Transverse colon (tissue), 4 donors: Measurements from ENCODE around the gene CTAGE1. TPM values are rescaled to one million over a fixed set of nuclear protein-coding genes. Genes with fewer than 3 reads are reported as not detected.

Experiments used
- DNase-seq: peaks from one replicate; pipeline ENCODE4 v3.0.0-alpha.2; 2019
- H3K27ac ChIP-seq, 4 donors: fragments of 200-600 bp; sonication (generic); 2 replicates each; pipeline ENCODE4 v1.5.1; 2016 to 2018; ENCODE audit warnings: inconsistent platforms in 4 of 4
- H3K27me3 ChIP-seq: fragments of 200-600 bp; sonication (generic); 2 replicates; pipeline ENCODE4 v1.5.1; 2017; ENCODE audit warnings: inconsistent platforms
- H3K36me3 ChIP-seq, 4 donors: fragments of 200-600 bp; sonication (generic); 2 replicates each; pipeline ENCODE4 v1.5.1; 2017 to 2019; ENCODE audit warnings: inconsistent platforms in 4 of 4
- H3K4me1 ChIP-seq, 4 donors: fragments of 200-600 bp; sonication (generic); 2 replicates each; pipeline ENCODE4 v1.5.1; 2017 to 2020; ENCODE audit warnings: inconsistent platforms in 4 of 4
- H3K4me3 ChIP-seq, 4 donors: fragments of 200-600 bp; sonication (generic); 1 replicate in 1 of 4; 2 replicates in 3 of 4; pipeline versions ENCODE4 v1.5.1 to v1.6.1; 2017 to 2019; ENCODE audit warnings: inconsistent platforms in 4 of 4
- H3K9me3 ChIP-seq, 2 donors: fragments of 200-600 bp; sonication (generic); 2 replicates each; pipeline ENCODE4 v1.5.1; 2017 to 2019; ENCODE audit warnings: inconsistent platforms in 2 of 2
- EP300 ChIP-seq: sonication (generic); formaldehyde crosslinking; IDR thresholded peaks from one replicate; pipeline ENCODE4 v1.6.1; 2017; ENCODE audit warnings: antibody characterized with exemption, low read depth
- POLR2A ChIP-seq: fragments of 450-650 bp; IDR thresholded peaks from one replicate; pipeline ENCODE4 v1.6.1; 2016; ENCODE audit warnings: antibody characterized with exemption, mild to moderate bottlenecking, moderate library complexity
- POLR2AphosphoS5 ChIP-seq, 3 donors: sonication (generic); formaldehyde crosslinking; IDR thresholded peaks; one replicate each; pipeline ENCODE4 v1.6.1; 2016; ENCODE audit warnings: antibody characterized with exemption in 3 of 3
- WGBS, 2 donors: methylation state at CpG; one replicate each; pipeline ENCODE4 v1.1.5; 2018; ENCODE audit warnings: low coverage in 1 of 2; 5-methylcytosine and 5-hydroxymethylcytosine counted together
- in situ Hi-C, 4 donors: fragments of 200-750 bp; cut with MboI; loops; one replicate each; pipeline versions ENCODE4 v1.15.0 to v1.15.1; 2017; ENCODE audit warnings: low sequenced_read_pairs in 3 of 4, low pct_ligation_motif_present in 1 of 4, low pct_unique_long_range_greater_than_20kb in 1 of 4
- intact Hi-C: fragments of 100-400 bp; cut with DNase I; formaldehyde crosslinking; loops from one replicate; pipeline ENCODE4 v1.15.1; 2023; ENCODE audit warnings: low total_unique reads
- total RNA-seq, 4 donors: library from RNA; depleted of rRNA; stranded (reverse); fragments of >200 nt; gene quantifications; one replicate each; pipeline ENCODE4 v1.1.0, GENCODE V29; 2016
- TF ChIP-seq, protein P1 (sequence below), 5 experiments: fragments of 200-600 bp in 3 of 5; fragments of 450-650 bp in 2 of 5; sonication (generic) in 3 of 5; IDR thresholded peaks; 1 replicate in 2 of 5; 2 replicates in 3 of 5; pipeline ENCODE4 v1.5.1; 2016 to 2017; ENCODE audit warnings: antibody characterized with exemption in 5 of 5, inconsistent platforms in 3 of 5, mild to moderate bottlenecking in 2 of 5, moderate library complexity in 1 of 5

CTAGE1 gene, protein sequence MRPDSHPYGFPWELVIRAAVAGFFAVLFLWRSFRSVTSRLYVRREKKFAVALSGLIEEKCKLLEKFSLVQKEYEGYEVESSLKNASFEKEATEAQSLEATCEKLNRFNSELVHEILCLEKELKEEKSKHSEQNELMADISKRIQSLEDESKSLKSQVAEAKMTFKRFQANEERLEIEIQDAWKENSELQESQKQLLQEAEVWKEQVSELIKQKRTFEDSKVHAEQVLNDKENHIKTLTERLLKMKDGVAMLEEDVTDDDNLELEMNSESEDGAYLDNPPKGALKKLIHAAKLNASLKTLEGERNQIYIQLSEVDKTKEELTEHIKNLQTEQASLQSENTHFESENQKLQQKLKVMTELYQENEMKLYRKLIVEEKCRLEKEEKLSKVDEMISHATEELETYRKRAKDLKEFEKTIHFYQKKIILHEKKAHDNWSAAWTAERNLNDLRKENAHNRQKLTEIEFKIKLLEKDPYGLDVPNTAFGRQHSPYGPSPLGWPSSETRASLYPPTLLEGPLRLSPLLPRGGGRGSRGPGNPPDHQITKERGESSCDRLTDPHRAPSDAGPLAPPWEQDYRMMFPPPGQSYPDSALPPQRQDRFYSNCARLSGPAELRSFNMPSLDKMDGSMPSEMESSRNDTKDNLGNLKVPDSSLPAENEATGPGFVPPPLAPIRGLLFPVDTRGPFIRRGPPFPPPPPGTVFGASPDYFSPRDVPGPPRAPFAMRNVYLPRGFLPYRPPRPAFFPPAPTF
- total RNA-seq, result not detected

DNA sequence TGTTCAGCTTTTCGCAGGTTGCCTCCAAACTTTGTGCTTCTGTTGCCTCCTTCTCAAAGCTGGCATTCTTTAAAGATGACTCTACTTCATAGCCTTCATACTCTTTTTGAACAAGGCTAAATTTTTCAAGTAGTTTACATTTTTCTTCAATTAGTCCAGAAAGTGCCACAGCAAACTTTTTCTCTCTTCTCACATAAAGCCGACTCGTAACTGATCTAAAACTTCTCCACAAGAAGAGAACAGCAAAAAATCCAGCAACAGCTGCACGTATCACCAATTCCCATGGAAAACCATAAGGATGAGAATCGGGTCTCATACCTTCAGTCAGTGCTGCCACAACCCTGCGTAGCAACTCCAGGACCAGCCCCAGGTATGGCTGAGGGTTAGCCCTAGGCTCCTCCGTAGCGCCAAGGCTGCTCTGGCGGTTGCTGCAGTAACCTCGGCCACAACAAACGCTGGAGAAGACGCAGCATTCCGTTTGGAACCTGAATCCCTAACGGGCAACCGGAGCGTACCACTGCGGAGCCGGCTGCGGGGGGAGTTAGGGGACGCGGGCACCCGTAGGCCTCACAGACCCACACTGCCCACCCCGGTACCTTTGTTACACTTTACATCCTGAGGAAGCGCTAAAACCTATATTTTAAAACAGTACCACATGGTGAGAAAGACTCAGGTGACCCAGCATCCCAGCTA, at the start of gene CTAGE1:
Gene CTAGE1 (minus strand): TSS at position 420 of the 693 bp plus-strand sequence. CDS start 104 bp downstream, at position 316.
- whole genome bisulfite sequencing, 2 donors, result 89 to 91% methylated on average over 11 to 24 of the region's 24 CpGs

DNA sequence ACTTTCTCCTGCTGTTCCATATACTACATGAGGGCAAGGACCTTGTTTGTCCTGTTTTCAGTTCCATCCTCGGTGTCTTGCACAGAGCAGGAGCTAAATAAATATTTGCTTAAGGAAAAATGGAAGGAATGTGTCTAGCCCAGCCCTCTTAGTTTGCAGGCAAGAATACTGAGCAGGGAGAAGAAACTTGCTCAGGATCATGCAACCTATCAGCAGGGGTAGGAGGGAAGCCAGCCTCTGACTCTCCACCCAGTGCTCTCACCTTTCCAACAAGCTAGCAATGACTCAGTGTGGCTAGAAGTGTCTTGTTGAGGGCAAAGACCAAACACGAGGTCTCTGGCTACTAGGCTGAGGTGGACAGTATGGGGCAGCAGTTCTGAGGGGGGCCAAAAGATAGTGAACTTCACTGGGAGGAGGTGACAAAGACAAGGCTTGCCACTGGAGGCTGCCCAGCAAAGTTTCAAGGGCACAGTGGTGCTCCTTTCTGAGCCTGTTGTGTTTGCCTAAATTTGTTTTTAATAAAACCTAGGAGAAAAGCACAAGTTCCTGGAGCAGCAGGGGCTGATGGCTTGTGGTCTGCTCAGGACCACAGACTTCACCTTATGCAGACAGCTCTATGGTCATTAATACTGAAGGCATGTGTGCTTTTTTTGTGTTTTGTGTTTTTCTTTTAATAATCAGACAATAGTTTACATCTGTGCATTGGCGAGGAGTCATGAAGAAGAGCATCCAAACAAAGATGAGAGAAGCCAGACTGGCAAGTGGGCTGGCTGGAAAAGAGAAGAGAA, 49.1 kb upstream of the CTAGE1 start:
- H3K9me3 ChIP-seq, result no peaks in the 10 kb centered on the region
- WGBS, 2 donors, result 37 to 67% methylated on average over 1 to 3 of the region's 3 CpGs
- TF ChIP-seq, protein P1, sequence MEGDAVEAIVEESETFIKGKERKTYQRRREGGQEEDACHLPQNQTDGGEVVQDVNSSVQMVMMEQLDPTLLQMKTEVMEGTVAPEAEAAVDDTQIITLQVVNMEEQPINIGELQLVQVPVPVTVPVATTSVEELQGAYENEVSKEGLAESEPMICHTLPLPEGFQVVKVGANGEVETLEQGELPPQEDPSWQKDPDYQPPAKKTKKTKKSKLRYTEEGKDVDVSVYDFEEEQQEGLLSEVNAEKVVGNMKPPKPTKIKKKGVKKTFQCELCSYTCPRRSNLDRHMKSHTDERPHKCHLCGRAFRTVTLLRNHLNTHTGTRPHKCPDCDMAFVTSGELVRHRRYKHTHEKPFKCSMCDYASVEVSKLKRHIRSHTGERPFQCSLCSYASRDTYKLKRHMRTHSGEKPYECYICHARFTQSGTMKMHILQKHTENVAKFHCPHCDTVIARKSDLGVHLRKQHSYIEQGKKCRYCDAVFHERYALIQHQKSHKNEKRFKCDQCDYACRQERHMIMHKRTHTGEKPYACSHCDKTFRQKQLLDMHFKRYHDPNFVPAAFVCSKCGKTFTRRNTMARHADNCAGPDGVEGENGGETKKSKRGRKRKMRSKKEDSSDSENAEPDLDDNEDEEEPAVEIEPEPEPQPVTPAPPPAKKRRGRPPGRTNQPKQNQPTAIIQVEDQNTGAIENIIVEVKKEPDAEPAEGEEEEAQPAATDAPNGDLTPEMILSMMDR (IDR thresholded peaks at IDR 0.05), result no peak
- TF ChIP-seq POLR2AphosphoS5 (IDR thresholded peaks at IDR 0.05), result no peak
- TF ChIP-seq EP300, result no peak
- TF ChIP-seq POLR2A, result no peak
- intact Hi-C loops (no loop called here), in situ Hi-C loops (loop anchor here in 1 of 4 donors (25.0 kb wide), 1 partner anchor 95 kb away; no protein-coding TSS in a partner anchor)
- no peak for DNase-seq
- H3K4me1 ChIP-seq, result peaks cover 7 to 41% (median 16%) of the 10 kb centered on the region in 4 donors
- peak overlapping the region; percentile 21 to 44 (median 33) for H3K27ac ChIP-seq
- no peaks in the 10 kb centered on the region for H3K27me3 ChIP-seq
- H3K4me3 ChIP-seq, result no peak overlapping the region
- H3K36me3 ChIP-seq, result no peaks in the 10 kb centered on the region

More for the DNA sequence above, at the start of gene CTAGE1:
- Histone ChIP-seq H3K4me3 (no peak within 1 kb of the TSS), H3K27ac (no peak within 1 kb of the TSS), H3K9me3 (no peaks in the 10 kb centered on the region), H3K36me3 (no peaks in the 10 kb centered on the region), H3K27me3 (no peaks in the 10 kb centered on the region), H3K4me1 (peaks cover 0 to under 1% (median 0%) of the 10 kb centered on the region in 4 donors)
- in situ Hi-C loops, result no loop called here
- intact Hi-C loops, result no loop called here
- TF ChIP-seq POLR2A (no peak), EP300 (no peak), POLR2AphosphoS5 (IDR thresholded peaks at IDR 0.05) (no peak)
- TF ChIP-seq, protein P1 (IDR thresholded peaks at IDR 0.05), result no peak
- no peak for DNase-seq

DNA sequence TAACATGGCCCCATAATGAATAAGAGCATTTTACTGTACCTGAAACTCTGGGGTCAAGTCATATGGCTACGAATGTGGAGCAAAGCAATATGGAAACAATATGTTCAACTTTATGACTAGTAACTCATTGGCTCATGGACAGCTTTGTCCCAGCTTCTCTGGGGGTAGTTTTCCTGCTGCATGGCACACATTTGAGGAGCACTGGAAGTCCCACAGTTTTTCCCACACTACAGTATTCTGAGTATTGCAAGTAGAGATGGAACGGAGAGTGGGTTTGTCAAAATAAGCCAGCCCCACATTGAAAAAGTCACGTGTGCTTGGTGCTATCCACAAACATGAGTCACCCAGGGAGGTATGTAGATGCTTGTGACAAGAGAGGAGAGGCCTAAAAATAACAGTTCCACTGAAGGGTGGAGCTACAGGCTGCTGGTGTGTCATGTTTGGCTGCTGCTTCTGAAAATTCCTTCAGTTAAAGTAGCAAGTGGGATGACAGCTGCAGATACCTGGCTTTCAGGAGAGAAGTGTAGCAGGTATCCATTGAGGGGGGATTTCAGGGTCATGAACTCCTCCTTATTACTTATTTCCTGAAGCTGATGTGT, 48.2 kb upstream of the CTAGE1 start:
- no peaks in the 10 kb centered on the region for H3K9me3 ChIP-seq
- in situ Hi-C loops (loop anchor here in 1 of 4 donors (25.0 kb wide), 1 partner anchor 96 kb away; no protein-coding TSS in a partner anchor), intact Hi-C loops (no loop called here)
- no peak for DNase-seq
- 50 to 54% methylated on average over 2 to 3 of the region's 3 CpGs for WGBS, 2 donors
- H3K36me3 ChIP-seq, result no peaks in the 10 kb centered on the region
- H3K27me3 ChIP-seq, result no peaks in the 10 kb centered on the region
- H3K4me3 ChIP-seq, result no peak overlapping the region
- peak overlapping the region; percentile 21 to 44 (median 33) for H3K27ac ChIP-seq
- H3K4me1 ChIP-seq, result peaks cover 2 to 33% (median 16%) of the 10 kb centered on the region in 4 donors
- TF ChIP-seq POLR2A (no peak), POLR2AphosphoS5 (IDR thresholded peaks at IDR 0.05) (peak in 1 of 3 donors; percentile 49), EP300 (no peak)

DNA sequence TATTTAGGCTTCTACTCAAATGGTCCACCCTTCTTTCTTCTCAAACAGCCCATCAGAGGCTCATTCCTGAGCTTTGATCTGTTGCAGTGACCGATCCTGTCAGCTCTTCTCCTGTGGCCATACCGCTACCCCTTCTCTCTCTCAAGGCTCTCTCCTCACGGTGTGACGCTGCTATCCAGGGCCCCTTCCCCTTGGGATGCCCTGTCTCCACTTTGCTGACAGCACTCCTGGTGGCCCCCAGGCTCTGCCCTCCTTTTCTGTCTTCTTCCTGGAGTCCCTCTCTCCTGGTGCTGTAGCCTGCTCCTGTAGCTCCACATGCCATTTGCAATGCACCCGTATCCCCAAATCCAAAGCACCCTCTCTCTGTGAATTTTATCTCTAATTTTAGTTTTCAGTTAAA, 45.4 kb upstream of the CTAGE1 start:
- in situ Hi-C loops (loop anchor here in 1 of 4 donors (25.0 kb wide), 1 partner anchor 99 kb away; no protein-coding TSS in a partner anchor), intact Hi-C loops (no loop called here)
- WGBS, 2 donors, result 90 to 91% methylated on average over 2 to 5 of the region's 5 CpGs
- H3K27me3 ChIP-seq, result no peaks in the 10 kb centered on the region
- no peaks in the 10 kb centered on the region for H3K36me3 ChIP-seq
- DNase-seq, result no peak
- TF ChIP-seq EP300, result no peak
- TF ChIP-seq, protein P1 (IDR thresholded peaks at IDR 0.05), result no peak
- peaks cover 0 to 21% (median 11%) of the 10 kb centered on the region in 4 donors for H3K4me1 ChIP-seq
- H3K27ac ChIP-seq, result no peak overlapping the region
- no peaks in the 10 kb centered on the region for H3K9me3 ChIP-seq
- H3K4me3 ChIP-seq, result no peak overlapping the region
